Right renal cortex interstitium (tissue), 3 donors: ENCODE measurements around the gene EGFR. TPM values are rescaled to one million over a fixed set of nuclear protein-coding genes. Genes with fewer than 3 reads are reported as not detected.

Experiments used
- DNase-seq, 3 donors: peaks; one replicate each; pipeline ENCODE4 v3.0.0-alpha.2; 2013; ENCODE audit warnings: low read depth in 3 of 3, low spot score in 2 of 3
- polyA plus RNA-seq, 3 donors: library from polyadenylated mRNA; unstranded; fragments of 120-200 nt; gene quantifications; one replicate each; pipeline ENCODE4 v1.2.1, GENCODE V29; 2013; ENCODE audit not compliant: insufficient read length in 3 of 3

Gene EGFR
- polyA plus RNA-seq, 3 donors = 30.9 to 32.3 (median 31.1) TPM

DNA sequence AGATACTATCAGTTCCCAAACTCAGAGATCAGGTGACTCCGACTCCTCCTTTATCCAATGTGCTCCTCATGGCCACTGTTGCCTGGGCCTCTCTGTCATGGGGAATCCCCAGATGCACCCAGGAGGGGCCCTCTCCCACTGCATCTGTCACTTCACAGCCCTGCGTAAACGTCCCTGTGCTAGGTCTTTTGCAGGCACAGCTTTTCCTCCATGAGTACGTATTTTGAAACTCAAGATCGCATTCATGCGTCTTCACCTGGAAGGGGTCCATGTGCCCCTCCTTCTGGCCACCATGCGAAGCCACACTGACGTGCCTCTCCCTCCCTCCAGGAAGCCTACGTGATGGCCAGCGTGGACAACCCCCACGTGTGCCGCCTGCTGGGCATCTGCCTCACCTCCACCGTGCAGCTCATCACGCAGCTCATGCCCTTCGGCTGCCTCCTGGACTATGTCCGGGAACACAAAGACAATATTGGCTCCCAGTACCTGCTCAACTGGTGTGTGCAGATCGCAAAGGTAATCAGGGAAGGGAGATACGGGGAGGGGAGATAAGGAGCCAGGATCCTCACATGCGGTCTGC lies 162.2 kb downstream of the EGFR start:
- no peak for DNase-seq

DNA sequence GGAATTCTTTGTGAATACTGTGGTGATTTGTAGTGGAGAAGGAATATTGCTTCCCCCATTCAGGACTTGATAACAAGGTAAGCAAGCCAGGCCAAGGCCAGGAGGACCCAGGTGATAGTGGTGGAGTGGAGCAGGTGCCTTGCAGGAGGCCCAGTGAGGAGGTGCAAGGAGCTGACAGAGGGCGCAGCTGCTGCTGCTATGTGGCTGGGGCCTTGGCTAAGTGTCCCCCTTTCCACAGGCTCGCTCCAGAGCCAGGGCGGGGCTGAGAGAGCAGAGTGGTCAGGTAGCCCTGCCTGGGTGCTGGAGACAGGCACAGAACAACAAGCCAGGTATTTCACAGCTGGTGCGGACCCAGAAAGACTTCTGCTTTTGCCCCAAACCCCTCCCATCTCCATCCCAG lies 162.9 kb downstream of the EGFR start:
- DNase-seq = no peak

DNA sequence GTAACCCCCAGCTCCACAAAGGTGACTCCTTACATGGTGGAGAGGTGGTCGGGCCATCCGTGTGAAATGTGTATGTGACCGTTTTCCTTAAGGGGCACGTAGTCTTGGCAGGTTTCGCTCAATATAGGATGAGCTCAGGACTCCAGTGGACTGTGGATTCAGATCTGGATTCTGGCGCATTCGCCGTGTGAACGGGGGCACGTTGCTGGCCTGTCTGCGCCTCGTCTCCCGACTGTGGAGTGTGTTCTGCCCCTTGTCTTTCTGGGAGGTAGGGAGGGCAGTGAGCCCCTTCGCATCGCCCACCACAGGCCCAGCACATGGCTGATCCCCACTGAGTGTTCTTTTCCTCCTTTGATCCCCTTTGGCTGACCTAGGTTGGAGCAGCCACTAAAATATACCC lies 165.1 kb downstream of the EGFR start:
- no peak for DNase-seq

GRCh38 chr7:55185321-55185802 lies 166.5 kb downstream of the EGFR start:
- no peak for DNase-seq

DNA sequence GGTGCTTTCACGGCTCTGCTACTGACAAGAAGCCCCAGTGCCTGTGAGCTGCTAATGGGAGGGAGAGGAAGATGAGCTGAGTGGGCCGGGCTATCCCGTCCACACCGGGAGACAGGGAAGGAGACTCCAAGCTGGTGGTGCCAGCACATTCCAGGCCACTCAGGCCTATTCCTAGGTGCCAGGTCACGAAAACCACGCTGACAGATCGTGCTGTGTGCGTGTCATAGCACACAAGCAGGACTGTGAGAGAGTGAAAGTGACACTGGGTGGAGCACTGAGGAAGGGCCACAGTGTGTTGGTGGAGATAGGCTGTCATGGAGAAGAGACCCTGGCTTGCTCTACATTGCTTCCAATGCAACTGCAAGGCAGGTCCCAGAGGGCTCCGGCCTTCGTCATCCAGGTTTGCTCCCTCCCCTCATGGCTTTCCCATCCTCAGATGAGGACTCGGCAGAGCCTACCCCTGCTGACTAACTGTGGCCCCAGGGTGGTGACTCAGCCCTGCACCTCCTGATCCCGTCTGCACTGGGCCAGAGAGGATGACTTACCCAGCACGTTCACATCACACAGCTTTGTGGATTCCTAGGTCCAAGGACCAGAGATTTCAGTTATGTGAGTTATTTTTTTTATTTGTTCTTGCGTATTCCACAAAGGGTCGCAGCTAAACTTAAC lies 167.3 kb downstream of the EGFR start:
- no peak for DNase-seq

GRCh38 chr7:55187701-55188491 lies 169.1 kb downstream of the EGFR start:
- no peak for DNase-seq

GRCh38 chr7:55188590-55189138 lies 169.8 kb downstream of the EGFR start:
- DNase-seq = no peak

GRCh38 chr7:55189146-55189766 lies 170.4 kb downstream of the EGFR start:
- no peak for DNase-seq

GRCh38 chr7:55189878-55190436 lies 171.1 kb downstream of the EGFR start:
- no peak for DNase-seq

DNA sequence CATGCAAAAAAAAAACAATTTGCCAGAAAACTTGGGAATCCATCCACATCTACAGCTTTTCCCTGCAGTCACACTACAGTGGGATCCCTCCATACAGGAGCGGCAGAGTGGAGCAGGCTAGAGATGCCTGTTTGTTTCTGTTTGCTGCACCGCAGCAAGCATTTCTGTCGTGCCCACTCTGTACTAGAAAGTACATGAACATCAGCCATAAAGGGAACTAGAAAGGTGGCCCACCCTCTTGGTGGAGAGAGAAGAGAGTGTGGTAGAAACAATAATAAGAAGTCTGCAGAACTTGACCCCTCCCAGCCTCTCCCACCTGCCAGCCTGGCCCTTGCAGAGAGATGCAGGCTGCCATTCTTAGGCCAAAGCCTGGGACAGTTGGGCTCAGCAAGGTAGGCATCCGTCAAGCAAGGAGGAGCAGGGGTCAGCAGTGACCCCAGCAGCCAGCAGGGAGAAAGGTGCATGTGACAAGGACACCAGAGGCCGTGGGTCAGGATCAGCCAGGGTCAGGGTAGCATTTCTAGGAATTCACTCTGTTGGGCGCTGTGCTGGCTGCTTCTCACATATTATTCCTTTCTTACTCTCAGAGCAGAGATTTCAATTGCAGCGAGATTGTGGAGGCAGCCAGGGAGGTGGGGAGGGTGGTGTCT lies 171.8 kb downstream of the EGFR start:
- DNase-seq = no peak

DNA sequence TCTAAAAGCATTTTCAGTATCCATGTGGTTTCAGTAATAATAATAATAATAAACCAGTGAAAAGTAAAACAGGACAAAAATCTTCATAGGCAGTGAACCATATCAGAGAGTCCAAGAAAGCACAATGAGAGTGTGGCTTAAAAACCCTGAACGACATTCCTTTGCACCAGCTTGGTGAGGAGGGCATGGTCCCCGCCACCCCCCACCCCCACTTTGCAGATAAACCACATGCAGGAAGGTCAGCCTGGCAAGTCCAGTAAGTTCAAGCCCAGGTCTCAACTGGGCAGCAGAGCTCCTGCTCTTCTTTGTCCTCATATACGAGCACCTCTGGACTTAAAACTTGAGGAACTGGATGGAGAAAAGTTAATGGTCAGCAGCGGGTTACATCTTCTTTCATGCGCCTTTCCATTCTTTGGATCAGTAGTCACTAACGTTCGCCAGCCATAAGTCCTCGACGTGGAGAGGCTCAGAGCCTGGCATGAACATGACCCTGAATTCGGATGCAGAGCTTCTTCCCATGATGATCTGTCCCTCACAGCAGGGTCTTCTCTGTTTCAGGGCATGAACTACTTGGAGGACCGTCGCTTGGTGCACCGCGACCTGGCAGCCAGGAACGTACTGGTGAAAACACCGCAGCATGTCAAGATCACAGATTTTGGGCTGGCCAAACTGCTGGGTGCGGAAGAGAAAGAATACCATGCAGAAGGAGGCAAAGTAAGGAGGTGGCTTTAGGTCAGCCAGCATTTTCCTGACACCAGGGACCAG lies 172.5 kb downstream of the EGFR start:
- no peak for DNase-seq

- DNase-seq = no peak
Measured at GRCh38 chr7:55191926-55192692, 173.3 kb downstream of the EGFR start.

DNA sequence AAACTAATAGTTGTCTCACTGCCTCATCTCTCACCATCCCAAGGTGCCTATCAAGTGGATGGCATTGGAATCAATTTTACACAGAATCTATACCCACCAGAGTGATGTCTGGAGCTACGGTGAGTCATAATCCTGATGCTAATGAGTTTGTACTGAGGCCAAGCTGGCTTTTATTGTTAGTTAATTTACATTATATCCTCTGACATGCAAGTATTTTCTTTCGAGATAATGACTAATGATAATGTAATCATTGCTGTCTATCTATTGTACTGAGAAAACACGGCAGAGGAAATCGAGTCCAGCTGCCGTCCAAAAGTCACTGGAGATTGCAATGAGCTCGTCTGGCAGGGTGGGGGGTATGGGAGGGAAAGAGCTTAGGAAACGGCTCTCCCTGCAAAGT lies 173.9 kb downstream of the EGFR start:
- DNase-seq = no peak

- no peak for DNase-seq
Measured at GRCh38 chr7:55193245-55193644, 174.4 kb downstream of the EGFR start.

- no peak for DNase-seq
Measured at GRCh38 chr7:55194522-55194921, 175.7 kb downstream of the EGFR start.

GRCh38 chr7:55198634-55199392 lies 180.0 kb downstream of the EGFR start:
- DNase-seq = no peak

GRCh38 chr7:55199418-55199817 lies 180.6 kb downstream of the EGFR start:
- DNase-seq = no peak

DNA sequence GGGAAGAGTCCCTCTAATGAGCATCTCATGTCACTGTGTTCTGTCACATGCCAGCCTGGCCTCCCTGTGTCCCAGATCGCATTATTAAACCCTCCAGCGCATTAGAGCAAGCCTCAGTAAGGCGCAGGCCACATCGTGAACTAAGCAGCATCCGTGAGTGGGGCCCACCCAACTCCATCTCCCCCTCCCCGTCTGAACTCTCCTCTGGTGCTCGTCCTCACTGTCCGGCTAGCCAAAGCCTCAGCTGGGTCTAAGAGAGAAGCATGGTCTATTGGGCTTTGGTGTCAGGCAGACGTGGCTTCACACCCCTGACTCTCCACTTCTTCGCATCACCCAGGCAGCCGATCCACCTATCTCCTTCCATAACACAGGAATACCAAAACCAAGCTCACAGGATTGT lies 181.6 kb downstream of the EGFR start:
- no peak for DNase-seq
